Activated CD4-positive, alpha-beta T cell treated with anti-CD3 and anti-CD28 coated beads for 48 hours (primary cell): ENCODE measurements around the gene FCGR3B.
"Not testable (repeated sequence)": the region's sequence is repeated elsewhere in the genome, so short reads cannot be mapped to it uniquely, and the experiment has no call there.

Experiments used
- DNase-seq: peaks from one replicate; pipeline ENCODE4 v3.0.0-alpha.2; 2020

Gene FCGR3B

DNA sequence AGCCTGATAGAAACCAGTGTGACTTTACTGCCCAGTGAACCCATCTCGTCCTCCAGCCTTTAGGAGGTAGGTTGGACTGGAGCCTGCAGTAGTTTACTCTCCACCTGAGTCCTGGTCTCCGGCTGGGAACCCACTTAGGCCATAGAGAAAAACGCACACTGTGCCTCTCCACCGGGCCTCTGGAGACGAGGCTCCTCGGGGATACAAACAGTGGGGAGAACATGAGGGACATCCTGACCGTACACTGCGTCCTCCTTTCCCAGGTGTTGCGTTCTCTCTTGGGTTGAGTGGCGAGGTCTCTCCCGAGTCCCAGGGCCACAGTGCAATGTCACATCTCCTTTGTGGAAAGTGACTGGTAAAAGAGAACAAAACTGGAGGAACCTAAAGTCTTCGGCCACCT, 26.0 kb downstream of the FCGR3B start:
- not testable (repeated sequence) for DNase-seq

DNA sequence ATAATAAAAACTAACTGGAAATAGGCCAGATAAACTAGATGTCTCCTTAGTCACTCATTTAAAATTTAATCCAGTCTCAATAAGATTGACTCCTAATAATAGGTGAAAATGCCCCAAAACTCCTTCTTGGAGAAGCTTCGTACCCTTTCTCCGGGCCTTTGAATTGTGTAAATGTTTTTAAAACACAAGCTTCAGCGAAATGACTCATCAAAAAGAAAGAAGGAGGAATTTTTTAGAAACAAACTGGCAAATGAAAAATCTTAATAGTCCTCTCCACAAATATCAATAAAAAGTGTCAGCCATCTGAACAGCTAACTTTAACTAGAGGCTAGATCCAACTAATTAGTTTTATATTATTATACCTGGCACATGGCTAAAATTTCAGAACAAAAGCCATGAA, 33.9 kb downstream of the FCGR3B start:
- DNase-seq = not testable (repeated sequence)

DNA sequence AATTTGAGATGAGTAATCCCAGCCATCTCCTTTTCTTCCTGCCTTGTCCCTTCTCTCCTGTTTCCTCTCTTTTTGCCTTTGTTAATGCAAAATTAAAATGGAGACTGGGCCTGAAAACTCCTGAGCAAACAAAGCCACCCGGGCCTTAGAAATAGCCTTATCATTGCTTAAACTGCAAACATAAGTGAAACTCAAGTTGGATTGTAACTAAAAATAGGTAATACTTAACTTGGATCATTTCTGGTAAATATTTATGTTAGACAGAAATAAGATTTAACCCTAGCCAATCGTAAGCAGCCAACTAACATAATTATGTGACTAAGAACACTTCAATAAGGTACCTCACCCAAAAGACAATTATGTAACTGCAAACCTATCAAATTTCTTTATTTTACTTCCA, 35.4 kb downstream of the FCGR3B start:
- DNase-seq = not testable (repeated sequence)

DNA sequence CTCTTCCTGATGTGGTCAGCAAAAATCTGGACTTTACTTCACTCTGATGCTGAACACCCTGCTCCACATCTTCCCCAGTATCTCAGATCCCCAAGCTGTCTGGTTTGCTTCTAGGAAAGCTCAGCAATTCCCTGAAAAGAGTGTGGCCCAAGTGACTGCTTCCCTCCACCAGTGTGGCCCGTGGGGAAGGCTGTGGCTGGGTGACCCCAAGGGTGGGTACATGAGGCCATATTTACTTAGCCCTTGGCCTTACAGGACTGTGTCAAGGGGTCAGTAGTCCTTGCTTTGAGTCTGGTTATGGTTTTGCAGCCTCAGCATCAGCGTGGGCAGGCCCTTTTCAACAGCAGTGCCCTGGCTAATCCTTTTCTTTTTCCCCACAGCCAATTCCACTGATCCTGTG, 35.8 kb downstream of the FCGR3B start:
- DNase-seq = not testable (repeated sequence)

- DNase-seq = not testable (repeated sequence)
Observed at GRCh38 chr1:161594269-161594984, 36.5 kb downstream of the FCGR3B start.

GRCh38 chr1:161593092-161593755, 37.8 kb downstream of the FCGR3B start:
- not testable (repeated sequence) for DNase-seq

DNA sequence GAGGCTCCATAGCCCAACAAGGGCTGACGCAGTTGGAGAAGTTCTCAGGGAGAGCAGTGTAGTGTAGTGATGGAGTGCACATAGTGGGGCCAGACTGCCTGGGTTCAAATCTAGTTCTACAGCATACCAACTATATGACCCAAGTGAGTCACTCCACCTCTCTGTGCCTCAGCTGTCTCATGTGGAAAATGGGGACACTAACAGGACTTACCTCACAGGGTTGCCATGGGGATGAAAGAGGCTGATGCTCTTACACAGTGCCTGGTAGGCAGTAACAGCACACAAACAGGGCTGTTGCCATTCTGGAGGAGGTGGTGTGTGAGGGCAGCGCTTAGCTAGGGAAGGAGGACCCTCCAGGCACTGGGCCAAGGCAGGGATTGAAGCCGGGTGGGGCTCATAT, 38.4 kb downstream of the FCGR3B start:
- not testable (repeated sequence) for DNase-seq

DNA sequence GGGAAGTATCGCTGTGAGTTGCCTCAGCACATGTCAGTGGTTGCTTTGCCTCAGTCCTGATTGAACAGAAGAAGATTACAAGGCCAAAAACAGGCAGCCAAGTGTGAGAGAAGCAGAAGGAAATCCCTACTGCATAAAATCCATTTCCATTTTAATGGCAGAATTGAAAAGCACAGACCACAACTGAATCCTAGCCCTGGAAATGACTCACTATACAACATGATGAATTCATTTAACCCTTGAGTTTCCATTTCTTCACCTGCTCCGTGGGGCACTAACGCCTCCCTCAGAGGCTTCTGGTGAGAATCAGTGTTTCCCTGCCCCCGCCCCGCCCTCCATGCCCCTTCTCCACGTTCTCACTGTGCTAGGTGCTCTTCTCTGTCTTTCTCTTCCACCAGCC, 41.1 kb downstream of the FCGR3B start:
- DNase-seq = not testable (repeated sequence)

GRCh38 chr1:161589365-161589764, 41.6 kb downstream of the FCGR3B start:
- DNase-seq = not testable (repeated sequence)

DNA sequence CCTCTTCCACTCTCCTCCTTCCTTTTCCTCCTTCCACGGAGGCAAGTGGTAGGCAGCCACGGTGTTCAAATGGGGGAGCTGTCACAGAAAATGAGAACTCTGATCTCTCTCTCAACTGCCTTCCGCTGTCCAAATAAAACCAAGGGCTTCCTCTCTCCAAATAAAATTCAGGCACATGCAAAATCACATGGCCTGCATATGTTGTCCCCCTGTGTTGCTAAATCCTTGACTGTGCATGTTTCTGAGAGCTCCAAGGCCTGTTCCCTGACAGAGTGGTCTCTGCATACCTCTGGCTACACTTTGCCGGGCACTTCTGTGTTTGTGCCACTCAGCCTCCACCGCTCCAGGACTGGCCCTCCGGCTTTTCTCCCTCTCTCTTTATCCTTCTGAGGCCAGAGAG, 42.4 kb downstream of the FCGR3B start:
- not testable (repeated sequence) for DNase-seq

- DNase-seq = not testable (repeated sequence)
Observed at GRCh38 chr1:161582882-161583281, 48.1 kb downstream of the FCGR3B start.

GRCh38 chr1:161580879-161581537, 50.0 kb downstream of the FCGR3B start:
- not testable (repeated sequence) for DNase-seq

DNA sequence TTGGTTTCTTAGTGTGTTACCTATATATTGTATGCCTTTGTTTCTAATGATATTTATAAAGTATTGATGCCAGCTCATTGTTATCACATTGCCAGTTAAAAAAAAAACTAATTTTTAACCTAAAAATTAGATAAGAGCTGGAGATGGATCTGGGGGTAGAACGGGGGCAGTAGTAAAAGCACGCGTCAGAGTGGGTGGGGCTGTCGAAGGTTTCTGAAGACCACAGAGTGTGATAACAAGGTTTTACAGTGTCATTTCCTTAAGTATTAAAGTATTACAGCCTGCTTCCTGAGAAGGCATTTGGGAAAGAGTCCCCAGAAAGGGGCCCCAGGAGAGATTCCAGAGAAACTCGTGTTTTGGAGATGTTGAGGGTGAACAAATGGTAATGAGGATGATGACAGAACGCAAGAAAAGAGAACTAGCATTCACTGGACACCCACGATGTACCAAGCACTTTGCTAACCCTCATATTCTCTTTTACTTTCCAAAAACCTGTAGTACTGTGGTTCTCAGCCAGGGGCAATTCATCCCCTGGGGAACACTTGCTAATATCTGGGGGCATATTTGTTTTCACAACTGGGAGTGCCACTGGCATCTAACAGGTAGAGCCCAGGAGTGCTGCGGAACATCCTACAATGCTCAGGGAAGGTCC, 51.0 kb downstream of the FCGR3B start:
- not testable (repeated sequence) for DNase-seq

- not testable (repeated sequence) for DNase-seq
Observed at GRCh38 chr1:161576676-161577075, 54.3 kb downstream of the FCGR3B start.
